Osteoblast (primary cell): ENCODE results near the gene G0S2. TPM values are rescaled to one million over a fixed set of nuclear protein-coding genes. Genes with fewer than 3 reads are reported as not detected.

Experiments
- DNase-seq: peaks from one replicate; pipeline ENCODE4 v3.0.0; 2011; ENCODE audit warnings: low spot score, mixed read lengths; ENCODE audit not compliant: insufficient read length; ENCODE audit errors: missing footprints
- H2AFZ ChIP-seq: 2 replicates; pipeline ENCODE4 v1.6.0; 2011; ENCODE audit warnings: mild to moderate bottlenecking, low read length
- H3K27ac ChIP-seq: 2 replicates; pipeline ENCODE4 v1.5.1; 2011; ENCODE audit warnings: mild to moderate bottlenecking, low read depth, low read length, moderate library complexity
- H3K27me3 ChIP-seq: 2 replicates; pipeline ENCODE4 v1.6.0; 2012; ENCODE audit warnings: mild to moderate bottlenecking, control low read depth, inconsistent platforms, low read length, moderate library complexity; ENCODE audit not compliant: insufficient read depth
- H3K36me3 ChIP-seq: 2 replicates; pipeline ENCODE4 v1.5.1; 2011; ENCODE audit warnings: mild to moderate bottlenecking, low read length, control low read depth, moderate library complexity; ENCODE audit not compliant: insufficient read depth
- H3K4me1 ChIP-seq: 2 replicates; pipeline ENCODE4 v1.5.1; 2011; ENCODE audit warnings: mild to moderate bottlenecking, low read length, control low read depth, moderate library complexity; ENCODE audit not compliant: insufficient read depth
- H3K4me2 ChIP-seq: 2 replicates; pipeline ENCODE4 v1.6.0; 2011; ENCODE audit warnings: mild to moderate bottlenecking, low read length; ENCODE audit not compliant: insufficient read depth
- H3K4me3 ChIP-seq: fragments of 200-600 bp; sonication (generic); 3 replicates; pipeline ENCODE4 v1.5.1; 2012; ENCODE audit warnings: mild to moderate bottlenecking, low read length, inconsistent platforms; ENCODE audit not compliant: insufficient read depth
- H3K79me2 ChIP-seq: 2 replicates; pipeline ENCODE4 v1.6.0; 2012; ENCODE audit warnings: mild to moderate bottlenecking, low read length, control low read depth, inconsistent platforms; ENCODE audit not compliant: insufficient read depth
- H3K9me3 ChIP-seq: 2 replicates; pipeline ENCODE4 v1.5.1; 2011; ENCODE audit warnings: low read depth, low read length, control low read depth
- H4K20me1 ChIP-seq: 2 replicates; pipeline ENCODE4 v1.6.0; 2012; ENCODE audit warnings: mild to moderate bottlenecking, low read length, control low read depth; ENCODE audit not compliant: insufficient read depth
- CTCF ChIP-seq: IDR thresholded peaks from 2 replicates; pipeline ENCODE4 v1.5.1; 2011; ENCODE audit warnings: mild to moderate bottlenecking, low read depth, low read length, moderate library complexity; ENCODE audit errors: extremely low read depth
- total RNA-seq: library from RNA; depleted of rRNA; stranded (reverse); fragments of >200 nt; gene quantifications from 2 replicates; pipeline ENCODE4 v1.2.3, GENCODE V29; 2012

The G0S2 gene
- total RNA-seq, 1 donor = 10.5 TPM

DNA sequence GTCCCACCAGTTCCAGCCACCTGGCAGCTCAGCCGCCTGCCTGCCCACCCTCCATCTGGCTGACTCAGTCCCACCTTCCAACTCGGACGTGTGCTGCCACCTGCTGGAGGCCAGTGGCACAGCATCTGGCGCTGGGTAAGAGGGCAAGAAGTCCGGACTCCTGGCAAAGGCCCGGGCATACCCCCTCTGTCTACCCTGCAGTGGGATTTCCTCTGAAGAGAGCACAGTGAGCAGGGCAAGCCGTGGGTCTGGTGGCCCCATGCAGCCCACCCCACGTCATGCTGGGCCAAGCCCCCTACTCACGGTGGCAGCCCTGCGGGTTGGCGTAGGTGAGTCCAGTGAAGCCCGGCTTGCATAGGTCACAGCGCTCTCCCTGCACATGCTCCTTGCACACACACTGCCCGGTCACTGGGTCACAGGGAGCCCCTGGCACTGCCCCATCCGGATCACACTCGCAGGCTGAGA is 47.4 kb upstream of the G0S2 start:
- no peak overlapping the region for H2AFZ ChIP-seq
- H3K79me2 ChIP-seq = no peaks in the 10 kb centered on the region

DNA sequence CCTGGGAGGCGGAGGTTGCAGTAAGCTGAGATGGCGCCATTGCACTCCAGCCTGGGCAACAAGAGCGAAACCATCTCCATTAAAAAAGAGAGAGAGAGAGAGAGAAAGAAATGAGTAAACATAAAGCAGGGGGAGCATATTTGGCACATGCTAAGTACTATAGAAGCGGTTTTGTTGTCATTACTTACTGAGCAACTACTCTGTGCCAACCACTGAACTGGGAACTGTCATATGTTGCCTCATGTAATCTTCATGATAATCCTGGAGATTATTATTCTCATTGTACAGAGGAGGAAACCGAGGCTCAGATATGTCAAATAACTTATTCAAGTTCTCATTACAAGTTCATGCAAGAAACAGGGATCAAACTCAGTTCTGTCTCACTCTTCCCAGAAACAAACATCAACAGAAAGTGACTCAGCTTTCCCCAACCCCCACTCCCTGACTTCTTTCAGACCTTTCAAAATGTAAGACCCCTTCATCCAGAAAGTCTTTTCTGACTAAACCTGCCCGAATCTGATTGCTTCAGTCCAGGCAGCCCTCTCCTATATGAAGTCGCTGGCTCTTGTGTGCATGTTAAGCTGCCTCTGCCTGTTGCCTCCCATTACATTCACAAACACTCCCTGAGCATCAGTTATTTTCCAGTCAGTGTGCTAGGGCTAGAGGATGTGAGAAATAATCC is 46.5 kb upstream of the G0S2 start:
- H4K20me1 ChIP-seq = no peaks in the 10 kb centered on the region
- H3K27me3 ChIP-seq = no peaks in the 10 kb centered on the region
- no peaks in the 10 kb centered on the region for H3K36me3 ChIP-seq
- TF ChIP-seq CTCF = no peak
- H3K4me3 ChIP-seq = no peak overlapping the region
- no peaks in the 10 kb centered on the region for H3K79me2 ChIP-seq
- no peak overlapping the region for H3K27ac ChIP-seq
- no peaks in the 10 kb centered on the region for H3K9me3 ChIP-seq
- no peak for DNase-seq
- no peak overlapping the region for H3K4me2 ChIP-seq
- no peak overlapping the region for H2AFZ ChIP-seq
- H3K4me1 ChIP-seq = peaks cover 14% of the 10 kb centered on the region

More for the DNA sequence above, 47.4 kb upstream of the G0S2 start:
- TF ChIP-seq CTCF = peak; percentile 92
- H3K4me1 ChIP-seq = peaks cover 7% of the 10 kb centered on the region
- H3K4me3 ChIP-seq = no peak overlapping the region
- no peaks in the 10 kb centered on the region for H3K36me3 ChIP-seq
- no peak overlapping the region for H3K27ac ChIP-seq
- no peaks in the 10 kb centered on the region for H4K20me1 ChIP-seq
- H3K4me2 ChIP-seq = no peak overlapping the region
- DNase-seq = peak; percentile 96
- no peaks in the 10 kb centered on the region for H3K9me3 ChIP-seq
- H3K27me3 ChIP-seq = no peaks in the 10 kb centered on the region

GRCh38 chr1:209629621-209630382 is 45.4 kb upstream of the G0S2 start:
- H3K27me3 ChIP-seq = no peaks in the 10 kb centered on the region
- H3K79me2 ChIP-seq = no peaks in the 10 kb centered on the region
- no peak overlapping the region for H3K4me2 ChIP-seq
- H4K20me1 ChIP-seq = no peaks in the 10 kb centered on the region
- H3K4me1 ChIP-seq = peaks cover 19% of the 10 kb centered on the region
- H3K4me3 ChIP-seq = no peak overlapping the region
- H3K27ac ChIP-seq = no peak overlapping the region
- H3K9me3 ChIP-seq = no peaks in the 10 kb centered on the region
- no peak overlapping the region for H2AFZ ChIP-seq
- no peak for DNase-seq
- TF ChIP-seq CTCF = no peak
- no peaks in the 10 kb centered on the region for H3K36me3 ChIP-seq
